ENCODE measurements around the gene PEAK3.
"Not testable (repeated sequence)": the region's sequence is repeated elsewhere in the genome, so short reads cannot be mapped to it uniquely, and the experiment has no call there.

The PEAK3 gene

DNA sequence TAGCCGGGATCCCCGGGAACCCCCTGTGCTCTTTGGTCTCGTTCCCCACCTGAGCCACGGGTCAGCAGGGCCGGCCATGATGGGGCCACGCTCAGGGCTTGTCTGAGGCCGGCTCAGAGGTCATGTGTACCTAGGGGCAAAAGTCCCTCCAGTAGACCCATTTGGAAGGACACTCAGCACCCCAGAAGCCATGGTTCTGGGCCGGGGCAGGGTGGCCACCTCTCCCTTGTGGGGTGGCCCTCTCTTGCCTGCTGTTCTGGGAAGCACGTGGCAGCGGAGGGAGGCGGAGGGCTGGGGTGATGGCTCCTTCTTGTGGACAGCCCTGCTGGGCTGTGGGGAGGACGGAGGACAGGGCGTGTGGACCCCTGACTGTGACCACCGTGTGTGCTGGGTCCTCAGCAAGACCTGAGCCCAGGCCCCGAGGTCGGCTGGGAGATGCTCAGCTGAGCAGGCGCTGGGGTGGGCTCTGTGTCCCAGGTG lies 6.4 kb upstream of the PEAK3 start:
- no peak for DNase-seq

GRCh38 chr19:2287585-2288337 lies 5.8 kb upstream of the PEAK3 start:
- no peak for DNase-seq

DNA sequence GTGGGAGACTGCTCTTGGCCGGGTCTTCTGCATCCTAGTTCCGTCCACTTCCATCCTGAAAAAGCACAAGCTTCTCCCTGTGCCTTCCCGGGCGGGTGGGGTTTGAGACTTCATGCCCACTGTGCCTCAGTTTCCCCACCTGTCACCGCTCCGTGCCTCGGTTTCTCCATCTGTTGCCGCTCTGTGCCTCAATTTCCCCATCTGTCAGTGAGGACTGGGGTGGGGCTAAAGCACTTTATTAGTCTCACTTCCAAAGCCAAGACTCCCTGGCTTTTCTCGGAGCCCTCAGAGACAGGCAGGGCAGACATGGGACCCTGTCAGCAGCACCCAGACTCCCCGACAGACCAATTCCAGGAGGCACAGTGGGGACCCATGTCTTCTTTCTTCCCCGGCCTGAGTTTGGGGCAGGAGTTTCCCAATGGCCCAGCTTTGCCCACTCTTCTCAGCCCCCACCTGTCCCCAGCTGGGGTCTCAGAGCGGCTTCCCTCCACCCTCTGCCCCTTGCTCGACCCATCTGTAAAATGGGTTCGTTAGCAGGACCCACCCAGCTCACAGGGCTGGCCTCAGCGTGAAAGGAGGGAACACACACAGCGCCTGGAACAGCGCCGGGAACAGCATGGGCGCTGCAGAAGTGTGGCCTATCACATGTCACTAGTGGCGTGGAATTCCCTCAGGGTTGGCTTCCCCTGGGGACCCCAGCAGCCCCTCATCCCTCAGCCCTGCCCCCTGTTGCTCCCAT lies 4.6 kb upstream of the PEAK3 start:
- no peak for DNase-seq

GRCh38 chr19:2283835-2284507 lies 2.0 kb upstream of the PEAK3 start:
- DNase-seq = no peak

DNA sequence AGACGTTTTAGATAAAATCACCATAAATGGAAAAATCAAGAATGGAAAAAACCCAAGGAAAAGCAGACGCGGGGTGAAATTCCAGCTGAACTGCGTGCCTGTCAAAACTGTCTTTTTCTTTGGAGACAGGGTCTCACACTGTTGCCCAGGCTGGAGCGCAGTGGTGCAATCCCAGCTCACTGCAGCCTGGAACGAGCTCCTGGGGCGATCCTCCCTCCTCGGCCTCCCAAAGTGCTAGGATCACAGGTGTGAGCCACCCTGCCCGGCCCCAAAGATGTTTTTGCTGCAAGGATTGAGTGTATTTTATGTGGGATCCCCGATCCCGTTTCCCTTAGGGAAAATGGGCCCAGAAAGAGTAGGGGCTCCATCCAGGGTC lies 875 bp upstream of the PEAK3 start:
- DNase-seq = no peak

DNA sequence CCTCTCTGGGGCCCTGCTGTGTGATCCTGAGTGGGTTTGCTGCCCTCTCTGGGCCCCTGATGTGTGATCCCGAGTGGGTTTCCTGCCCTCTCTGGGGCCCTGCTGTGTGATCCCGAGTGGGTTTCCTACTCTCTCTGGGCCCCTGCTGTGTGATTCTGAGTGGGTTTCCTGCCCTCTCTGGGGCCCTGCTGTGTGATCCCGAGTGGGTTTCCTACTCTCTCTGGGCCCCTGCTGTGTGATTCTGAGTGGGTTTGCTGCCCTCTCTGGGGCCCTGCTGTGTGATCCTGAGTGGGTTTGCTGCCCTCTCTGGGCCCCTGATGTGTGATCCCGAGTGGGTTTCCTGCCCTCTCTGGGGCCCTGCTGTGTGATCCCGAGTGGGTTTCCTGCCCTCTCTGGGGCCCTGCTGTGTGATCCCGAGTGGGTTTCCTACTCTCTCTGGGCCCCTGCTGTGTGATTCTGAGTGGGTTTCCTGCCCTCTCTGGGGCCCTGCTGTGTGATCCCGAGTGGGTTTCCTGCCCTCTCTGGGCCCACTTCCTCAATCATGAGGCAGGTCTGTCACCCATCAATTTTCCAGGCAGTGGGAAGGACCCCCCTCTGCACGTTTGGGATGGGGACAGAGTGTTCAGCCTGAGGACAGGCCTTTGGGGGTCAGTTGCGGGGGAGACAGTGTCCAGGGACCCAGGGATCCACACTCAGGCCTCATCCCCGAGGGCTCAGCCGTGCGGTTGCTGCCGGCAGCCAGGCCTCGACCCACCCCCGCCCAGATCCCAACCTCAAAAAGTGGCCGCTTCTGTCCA lies 512 bp downstream of the PEAK3 start:
- not testable (repeated sequence) for DNase-seq

GRCh38 chr19:2280633-2281264 lies 1.2 kb downstream of the PEAK3 start:
- DNase-seq = no peak

DNA sequence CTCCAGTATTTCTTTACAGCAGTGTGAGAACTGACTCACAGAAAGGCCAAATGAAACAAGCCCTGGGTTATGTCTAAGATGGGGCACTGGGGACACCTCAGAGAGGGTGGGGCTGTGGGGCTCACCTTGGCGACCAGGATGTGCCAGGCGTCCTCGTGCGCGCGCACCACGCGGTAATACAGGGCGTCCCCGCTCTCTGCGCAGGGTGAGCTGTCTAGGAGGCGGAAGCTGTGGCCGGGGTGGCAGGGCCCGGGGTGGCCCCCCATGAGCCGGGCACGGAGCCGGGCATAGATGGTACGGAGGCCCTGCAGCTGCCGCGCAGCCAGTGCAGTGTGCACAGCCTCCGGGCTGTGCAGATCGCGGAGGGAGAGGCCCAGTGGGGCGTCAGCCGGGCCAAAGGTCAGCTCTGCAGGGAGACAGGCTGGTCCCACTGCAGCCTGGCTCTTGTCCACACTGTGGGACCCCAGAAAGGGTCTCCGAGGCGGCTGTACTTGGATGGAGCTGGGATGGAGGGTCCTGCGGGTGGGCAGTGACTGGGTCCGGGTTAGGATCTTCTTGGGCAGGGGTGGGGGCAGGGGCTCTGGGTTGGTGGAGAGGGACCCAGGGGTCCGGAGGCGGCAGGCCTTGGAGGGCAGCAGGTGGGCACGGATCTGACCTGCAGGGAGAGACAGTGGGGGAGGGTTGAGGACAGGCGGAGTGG lies 3.4 kb downstream of the PEAK3 start:
- DNase-seq = no peak

GRCh38 chr19:2277138-2277537 lies 4.8 kb downstream of the PEAK3 start:
- DNase-seq = no peak

DNA sequence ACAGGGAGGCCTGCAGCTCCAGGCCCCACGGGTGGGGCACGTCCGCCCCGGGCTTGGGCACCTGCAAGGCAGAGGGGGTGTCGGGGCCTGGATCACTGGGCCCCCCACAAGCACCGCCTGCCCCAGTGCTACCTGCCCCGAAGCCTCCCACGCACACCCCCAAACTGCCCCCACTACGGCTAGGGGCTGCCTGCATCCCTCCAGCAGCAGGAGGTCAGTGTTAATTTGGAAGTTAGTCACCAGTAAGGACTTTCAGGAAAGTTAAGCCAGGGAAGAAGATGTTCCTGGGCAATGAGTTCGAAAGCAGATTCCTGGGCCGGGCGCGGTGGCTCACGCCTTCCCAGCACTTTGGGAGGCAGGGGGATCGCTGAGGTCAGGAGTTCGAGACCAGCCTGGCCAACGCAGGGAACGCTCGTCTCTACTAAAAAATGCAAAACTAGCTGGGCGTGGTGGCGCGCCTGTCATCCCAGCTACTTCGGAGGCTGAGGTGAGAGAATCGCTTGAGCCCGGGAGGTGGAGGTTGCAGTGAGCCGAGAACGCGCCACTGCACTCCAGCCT lies 5.5 kb downstream of the PEAK3 start:
- no peak for DNase-seq

- no peak for DNase-seq
Measured at GRCh38 chr19:2275588-2276428, 6.2 kb downstream of the PEAK3 start.

GRCh38 chr19:2274931-2275535 lies 6.9 kb downstream of the PEAK3 start:
- peak; percentile 59 for DNase-seq

- DNase-seq = no peak
Measured at GRCh38 chr19:2274185-2274711, 7.7 kb downstream of the PEAK3 start.

GRCh38 chr19:2273356-2274184 lies 8.4 kb downstream of the PEAK3 start:
- DNase-seq = peak; percentile 81

- no peak for DNase-seq
Measured at GRCh38 chr19:2271234-2272103, 10.5 kb downstream of the PEAK3 start.

DNA sequence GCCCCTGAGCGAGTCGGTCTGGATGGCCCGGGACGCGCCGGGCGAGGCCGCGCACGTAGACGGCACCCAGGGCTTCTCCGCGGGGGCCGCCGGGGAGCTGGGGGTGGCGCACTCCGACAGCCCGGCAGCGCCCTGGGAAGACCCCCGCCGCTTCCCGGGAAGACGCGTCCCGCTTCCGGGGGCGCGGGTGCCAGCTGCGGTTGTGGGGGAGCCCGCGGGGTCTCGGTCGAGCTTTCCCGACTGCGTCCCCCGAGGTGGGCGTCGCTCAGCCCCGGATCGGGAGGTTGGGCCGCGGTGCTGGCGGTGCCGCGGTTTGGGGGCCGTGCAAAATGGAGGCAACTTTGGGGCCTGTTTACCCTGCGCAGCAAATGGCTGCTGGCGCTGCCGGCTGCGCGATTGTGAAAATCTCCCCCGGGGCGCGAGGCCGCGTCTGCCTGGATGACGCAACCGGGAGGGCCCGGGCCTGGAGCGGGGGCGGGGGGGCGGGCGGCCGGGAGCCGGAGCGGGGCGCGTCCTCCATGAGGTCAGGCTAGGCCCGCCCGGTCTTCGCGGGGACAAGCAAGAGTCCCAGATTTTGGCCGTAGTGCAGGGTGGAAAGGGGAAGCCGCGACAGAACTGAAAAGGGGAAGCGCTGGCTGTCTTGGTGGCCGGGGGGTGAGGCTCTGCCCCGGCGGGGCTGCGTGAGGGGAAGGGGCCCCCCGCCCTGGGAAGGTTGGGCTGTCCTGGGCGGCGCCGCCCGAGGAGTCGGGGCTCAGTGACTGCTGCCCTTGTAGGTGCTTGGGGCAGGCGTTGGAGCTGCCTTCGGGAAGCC lies 11.3 kb downstream of the PEAK3 start:
- DNase-seq = peak; percentile 71

DNA sequence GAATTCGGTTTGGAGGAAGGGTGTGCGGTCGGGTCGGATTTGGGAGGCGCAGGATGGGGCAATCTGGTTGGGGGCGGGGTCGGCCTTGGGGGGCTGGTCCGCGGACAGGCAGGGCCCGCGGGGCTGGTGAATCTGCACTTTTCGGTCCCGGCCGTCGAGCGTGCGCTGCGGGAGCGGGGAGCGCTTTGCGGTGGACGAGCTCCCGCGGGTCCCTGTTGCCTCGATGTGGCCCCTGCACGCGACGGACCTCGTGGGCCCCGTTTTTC lies 11.9 kb downstream of the PEAK3 start:
- no peak for DNase-seq

All from NCI-H345 (cell line).